Stimulated activated CD4-positive, alpha-beta T cell treated with anti-CD3 and anti-CD28 coated beads, Interleukin-15, amount 100 ng/mL, for 1 hour (primary cell): Measurements from ENCODE around the gene NID1.
A peak's percentile ranks its signal among the peaks of the same experiment; 100 is the strongest.
"Not testable (repeated sequence)": the region's sequence is repeated elsewhere in the genome, so short reads cannot be mapped to it uniquely, and the experiment has no call there.

Experiments used
- DNase-seq, 2 donors: peaks; one replicate each; pipeline ENCODE4 v3.0.0-alpha.2; 2020; ENCODE audit warnings: low read depth in 1 of 2, low spot score in 1 of 2

NID1 gene

DNA sequence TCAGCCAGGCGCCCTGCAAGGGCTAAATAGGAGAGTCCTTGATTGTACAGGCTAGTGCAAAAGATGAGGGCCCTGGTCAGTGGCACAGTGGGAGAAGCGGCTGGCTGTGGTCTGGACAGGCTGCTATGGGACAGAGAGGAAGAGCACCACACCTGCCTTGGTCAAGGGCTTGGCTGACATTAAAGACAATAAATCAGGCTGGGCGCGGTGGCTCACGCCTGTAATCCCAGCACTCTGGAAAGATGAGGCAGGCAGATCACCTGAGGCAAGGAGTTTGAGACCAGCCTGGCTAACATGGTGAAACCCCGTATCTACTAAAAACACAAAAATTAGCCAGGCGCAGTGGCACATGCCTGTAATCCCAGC is 62.9 kb downstream of the NID1 start:
- no peak for DNase-seq

DNA sequence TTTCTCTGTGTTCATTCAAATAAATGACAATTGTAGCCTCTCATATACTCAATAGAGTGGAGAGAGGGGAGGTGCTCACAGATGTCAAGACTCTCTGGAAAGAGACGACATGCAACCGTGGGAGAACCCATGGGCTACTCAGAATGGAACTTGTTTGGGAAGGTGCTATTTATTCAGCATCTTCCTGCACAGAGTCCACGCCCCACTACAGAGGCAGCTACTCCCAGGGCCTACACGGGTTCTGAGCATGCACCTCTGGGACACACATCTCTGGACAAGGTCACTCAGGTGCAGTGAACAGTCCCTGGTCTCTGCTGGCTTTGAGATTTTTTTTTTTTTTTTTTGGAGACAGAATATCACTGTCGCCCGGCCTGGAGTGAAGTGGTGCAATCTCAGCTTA is 64.1 kb downstream of the NID1 start:
- DNase-seq = no peak

DNA sequence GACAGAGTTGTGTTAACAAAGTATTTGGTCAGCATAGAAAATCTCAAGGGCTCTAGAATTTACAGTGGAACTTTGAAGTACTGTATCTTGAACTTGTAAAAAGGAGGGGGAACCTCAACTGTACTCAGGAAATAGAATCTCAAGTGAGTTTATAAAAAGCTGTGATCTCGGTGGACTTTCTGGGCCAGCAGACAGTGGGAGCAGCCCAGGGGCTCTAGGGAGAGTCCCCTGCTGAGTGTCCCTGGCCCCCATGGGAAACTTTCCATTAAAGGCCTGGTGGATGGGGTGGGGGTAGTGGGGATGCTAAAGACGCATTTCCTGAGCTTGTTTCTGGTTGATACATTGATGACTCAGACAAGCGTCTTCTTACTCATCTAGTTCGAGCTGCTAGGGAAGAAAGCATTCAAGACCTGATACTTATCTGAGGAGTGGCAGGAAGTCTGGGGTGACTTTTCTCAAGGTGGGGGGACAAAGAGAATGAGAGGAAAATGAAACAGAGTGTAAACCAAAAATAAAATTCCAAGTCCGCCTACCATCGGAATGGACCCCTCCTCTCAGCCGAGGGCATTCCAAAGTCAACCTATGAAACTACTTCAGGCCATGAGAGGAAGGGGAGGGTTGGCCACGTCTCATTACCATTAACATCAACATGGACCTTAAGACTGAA is 65.5 kb downstream of the NID1 start:
- peak; percentile 35 to 50 for DNase-seq

DNA sequence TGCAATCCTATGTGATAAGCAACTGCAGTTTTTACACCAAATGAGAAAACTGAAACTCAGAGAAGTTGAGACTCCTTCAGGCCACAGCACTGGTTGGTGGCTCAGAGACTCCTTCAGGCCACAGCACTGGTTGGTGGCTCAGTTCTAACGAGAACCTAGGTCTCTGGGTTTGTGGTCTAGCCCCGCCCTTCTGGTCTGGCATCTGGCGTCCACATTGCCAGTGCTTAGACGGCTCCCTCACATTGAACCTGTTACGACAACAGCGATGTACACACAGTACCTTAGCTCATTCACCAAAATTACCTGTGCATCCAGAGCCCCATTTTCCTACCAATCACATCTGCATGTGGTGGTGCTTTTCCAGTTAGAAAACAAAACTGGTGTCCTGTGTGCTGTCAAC is 66.1 kb downstream of the NID1 start:
- no peak for DNase-seq

DNA sequence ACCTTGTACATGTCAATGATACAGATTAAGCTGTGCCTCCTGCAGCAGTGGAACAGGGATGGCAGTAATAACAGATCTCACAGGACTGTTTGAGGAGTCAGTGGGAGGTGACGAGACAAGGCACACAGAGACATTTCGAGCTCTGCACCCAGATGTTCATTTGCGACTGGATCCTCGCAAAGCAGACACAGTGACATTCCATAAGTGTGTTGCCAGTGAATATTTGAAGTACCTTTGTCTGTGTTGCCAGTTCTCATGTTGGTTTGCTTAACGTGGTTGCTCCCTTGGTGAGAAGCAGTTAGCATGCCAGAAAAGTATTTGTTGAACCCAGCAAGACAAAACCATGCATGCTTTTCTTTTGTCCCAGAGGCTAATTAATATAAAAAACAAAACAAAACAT is 67.0 kb downstream of the NID1 start:
- DNase-seq = no peak

DNA sequence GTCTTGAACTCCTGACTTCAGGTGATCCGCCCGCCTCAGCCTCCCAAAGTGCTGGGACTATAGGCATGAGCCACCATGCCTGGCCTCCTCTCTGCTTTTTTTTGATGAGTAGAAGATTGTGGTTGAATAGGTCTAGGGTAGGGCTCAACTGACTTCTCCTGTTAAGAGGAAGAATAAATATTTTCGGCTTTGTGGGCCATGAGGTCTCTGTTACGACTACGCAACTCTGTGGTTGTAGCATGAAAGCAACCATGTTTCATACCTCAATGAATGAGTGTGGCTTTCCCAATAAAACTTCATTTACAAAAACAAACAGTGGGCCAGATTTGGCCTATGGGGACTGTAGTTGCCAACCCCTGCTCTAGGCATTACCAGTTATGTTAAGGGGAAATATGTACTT is 67.8 kb downstream of the NID1 start:
- DNase-seq = no peak

DNA sequence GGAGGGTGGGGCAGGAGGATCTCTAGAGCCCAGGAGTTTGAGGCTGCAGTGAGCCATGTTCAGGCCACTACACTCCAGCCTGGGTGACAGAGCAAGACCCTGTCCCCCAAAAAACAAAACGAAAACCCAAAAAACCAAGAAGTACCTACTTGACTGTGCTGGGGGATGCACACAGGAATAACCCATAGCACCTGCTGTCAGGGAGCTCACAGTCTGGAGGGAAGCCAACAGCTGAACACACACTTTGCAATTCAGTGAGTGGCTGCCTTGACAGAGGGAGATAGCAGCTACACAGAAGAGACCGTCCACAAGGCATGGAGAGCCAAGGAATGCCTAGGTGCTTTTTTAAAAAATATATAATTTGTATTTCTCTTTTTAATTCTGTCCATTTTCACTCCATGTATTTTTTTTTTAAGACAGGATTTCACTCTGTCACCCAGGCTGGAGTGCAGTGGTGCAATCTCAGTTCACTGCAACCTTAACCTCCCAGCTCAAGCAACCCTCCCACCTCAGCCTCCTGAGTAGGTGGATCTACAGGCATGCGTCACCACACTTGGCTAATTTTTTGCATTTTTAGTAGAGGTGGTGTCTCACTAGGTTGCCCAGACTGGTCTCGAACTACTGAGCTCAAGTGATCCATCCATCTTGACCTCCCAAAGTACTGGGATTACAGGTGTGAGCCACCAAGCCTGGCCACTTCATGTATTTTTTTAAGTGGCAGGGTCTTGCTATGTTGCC is 68.7 kb downstream of the NID1 start:
- DNase-seq = no peak

DNA sequence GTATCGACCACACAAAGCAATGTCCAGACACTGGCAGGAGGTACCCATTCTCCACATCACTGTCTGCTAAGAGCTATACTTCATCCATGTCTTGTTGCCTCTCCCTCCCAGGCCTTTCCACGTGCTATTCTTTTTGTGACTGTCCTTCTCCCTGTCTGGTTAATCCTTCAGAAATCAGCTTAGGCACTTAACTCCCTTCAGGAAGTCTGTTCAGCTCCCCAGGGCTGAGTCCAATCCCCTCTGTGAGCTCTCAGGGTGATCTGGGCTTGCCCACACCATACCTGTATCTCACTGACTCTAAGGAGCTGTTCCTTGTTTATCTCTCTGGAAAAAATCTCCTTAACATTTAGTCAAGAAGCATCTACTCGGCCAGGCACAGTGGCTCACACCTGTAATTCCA is 69.4 kb downstream of the NID1 start:
- no peak for DNase-seq

DNA sequence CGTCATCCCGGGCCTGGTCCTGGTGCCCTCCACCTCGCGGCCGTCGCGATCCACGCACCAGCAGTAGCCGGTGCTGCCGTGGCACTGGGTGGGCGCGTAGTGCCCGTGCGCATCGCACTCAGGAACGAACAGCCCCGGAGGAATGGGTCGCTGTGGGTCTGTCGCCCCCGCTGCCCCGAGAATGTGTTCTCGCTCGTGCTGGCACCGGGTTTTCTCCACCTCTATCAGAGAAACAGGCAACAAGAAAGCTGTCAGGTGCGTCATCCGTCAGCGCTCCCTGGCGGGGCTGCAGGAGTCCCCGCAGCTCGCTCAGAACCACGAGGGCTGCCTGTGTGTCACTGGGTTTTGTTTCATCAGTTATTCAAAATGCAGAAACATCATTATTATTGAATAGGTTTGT is 71.2 kb downstream of the NID1 start:
- DNase-seq = no peak

DNA sequence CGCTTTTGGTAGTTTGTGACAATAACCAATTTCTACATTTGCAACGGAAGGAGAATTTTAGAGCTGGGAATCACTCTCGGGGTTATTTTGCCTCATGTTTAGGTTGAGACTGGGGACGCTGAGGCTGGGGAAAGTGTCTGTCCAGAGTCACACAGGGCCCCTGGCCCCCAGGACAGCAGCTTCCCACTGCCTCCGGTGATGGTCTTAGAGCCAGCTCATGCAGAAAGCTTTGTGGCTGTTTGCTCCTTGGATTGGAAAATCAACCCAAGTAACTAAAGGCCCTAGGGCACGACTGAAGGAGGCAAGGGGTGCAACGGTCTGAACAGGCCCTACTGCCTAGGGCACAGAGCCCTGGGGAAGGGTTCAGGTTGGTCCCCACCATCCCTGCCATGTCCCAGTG is 72.0 kb downstream of the NID1 start:
- no peak for DNase-seq

DNA sequence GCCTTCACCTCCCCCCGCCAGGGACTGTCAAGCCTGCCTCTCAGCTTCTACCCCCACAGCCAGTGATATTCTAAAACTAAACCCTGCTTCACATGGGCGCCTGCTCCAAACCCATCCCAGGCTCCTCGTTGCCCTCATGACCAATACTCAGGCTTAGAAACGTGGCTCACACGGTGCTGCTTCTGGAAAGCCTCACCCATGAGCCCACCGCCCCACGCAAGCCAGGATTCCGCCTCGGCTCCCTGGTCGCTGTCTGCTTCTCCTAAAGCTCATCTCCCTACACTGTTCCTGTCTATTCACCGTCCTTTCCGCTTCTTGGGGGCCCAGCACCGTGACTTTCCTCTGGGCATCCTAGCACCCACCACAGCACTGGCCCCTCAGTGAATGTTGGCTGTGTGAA is 72.5 kb downstream of the NID1 start:
- no peak for DNase-seq

DNA sequence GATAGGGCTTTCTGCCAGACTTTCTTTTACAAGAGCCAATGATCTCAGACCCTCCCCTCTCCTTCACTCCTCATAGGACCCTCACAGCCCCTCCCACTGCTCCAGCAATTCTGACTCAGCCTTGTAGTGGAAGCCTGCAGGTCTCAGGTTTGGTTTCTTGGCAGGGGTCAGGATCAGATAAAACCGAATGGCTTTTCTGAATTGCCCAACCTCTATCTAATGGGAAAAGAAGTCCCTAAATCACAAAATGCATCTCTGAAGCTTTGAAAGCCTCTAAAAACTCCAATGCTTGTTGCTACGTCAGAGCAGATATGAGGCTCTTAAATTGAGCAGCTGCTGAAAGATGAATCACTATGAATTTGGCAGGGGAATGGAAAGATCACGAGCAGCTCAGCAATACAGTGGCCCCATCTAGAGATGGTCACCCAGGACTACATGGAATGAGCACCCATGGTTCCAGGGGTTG is 74.5 kb downstream of the NID1 start:
- no peak for DNase-seq

DNA sequence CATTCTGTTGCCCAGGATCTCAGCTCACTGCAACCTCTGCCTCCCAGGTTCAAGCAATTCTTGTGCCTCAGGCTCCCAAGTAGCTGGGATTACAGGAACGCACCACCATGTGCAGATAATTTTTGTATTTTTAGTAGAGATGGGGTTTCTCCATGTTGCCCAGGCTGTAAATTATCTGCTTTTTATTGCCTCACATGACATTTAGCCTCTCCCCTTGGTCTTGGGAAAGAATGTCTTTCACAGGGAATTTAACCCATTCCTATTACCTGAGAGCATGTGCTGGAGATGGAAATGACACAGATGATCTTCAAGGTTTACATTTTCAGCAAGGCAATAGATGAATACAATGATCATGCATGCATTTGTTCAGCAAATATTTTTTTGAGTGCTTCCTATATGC is 75.8 kb downstream of the NID1 start:
- no peak for DNase-seq

DNA sequence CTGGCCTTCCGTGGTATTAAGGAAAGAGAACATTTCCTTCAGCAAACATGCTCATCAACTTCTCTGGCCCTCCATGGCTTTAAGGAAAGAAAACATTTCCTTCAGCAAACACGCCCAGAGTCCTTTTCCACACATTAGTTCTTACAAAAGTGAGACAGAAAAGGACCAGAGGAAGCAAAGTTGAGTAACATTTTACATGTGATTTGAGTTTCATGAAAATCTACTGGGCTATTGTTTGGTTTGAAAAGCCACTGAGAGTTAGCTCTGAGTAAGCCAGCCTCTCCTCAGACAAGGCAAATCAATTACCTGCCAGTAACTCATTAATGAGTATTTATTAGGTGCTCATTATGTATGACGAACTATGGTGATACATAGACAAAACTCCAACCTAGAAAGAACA is 78.0 kb downstream of the NID1 start:
- DNase-seq = no peak

DNA sequence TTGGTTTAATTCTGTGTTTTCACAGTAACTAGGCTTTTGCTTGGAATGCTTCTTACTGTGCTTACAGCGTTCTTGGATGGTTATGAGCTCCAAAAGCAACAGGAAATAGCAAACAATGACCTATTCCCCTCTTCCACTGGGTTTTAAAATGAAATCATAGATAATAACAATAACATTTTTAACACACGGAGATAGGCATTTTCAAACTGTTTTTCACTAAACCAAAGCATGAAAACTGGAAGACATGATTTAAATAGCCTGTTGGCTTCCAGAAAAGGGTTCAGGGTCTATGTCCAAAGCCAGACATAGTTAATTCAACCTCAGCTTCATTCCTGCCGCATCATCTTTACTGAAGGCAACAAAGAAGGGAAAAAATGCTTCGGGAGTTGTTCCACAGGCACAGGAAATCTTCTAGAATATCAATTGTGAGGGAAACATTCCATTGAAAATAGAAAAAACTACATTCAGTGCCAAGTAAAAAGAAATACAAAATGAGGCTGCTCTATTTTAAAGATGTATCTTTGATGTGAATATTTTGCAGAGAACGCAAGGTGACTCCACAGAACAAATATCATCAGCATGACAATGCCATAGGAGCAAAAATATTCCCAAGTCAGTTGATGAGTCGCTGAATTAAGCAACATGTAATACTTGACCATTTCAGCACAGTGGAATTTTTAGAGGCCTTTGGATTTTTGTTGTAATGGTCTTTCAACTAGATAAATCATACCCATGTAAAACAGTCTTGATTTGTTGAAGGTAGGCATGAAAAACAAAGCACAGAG is 80.7 kb downstream of the NID1 start:
- DNase-seq = no peak

DNA sequence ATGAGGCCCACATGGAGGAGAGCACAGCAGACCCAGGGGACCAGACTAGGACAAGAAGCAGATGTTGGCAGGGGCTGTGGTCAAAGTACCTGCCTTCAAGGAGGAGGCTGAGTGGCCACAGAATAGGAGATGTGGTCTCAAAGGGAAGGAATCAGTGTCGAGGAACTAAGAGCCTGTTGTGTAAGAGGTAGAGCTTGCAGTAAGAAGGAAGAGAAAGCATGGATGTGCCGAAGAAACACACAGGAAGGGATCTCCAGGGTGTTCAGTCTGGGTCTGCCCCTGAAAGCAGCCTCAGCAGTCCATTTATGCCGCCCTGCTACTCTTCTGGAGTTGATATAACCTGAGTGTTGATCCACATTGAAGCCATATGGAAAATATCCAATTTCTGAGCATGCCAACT is 83.9 kb downstream of the NID1 start:
- no peak for DNase-seq

DNA sequence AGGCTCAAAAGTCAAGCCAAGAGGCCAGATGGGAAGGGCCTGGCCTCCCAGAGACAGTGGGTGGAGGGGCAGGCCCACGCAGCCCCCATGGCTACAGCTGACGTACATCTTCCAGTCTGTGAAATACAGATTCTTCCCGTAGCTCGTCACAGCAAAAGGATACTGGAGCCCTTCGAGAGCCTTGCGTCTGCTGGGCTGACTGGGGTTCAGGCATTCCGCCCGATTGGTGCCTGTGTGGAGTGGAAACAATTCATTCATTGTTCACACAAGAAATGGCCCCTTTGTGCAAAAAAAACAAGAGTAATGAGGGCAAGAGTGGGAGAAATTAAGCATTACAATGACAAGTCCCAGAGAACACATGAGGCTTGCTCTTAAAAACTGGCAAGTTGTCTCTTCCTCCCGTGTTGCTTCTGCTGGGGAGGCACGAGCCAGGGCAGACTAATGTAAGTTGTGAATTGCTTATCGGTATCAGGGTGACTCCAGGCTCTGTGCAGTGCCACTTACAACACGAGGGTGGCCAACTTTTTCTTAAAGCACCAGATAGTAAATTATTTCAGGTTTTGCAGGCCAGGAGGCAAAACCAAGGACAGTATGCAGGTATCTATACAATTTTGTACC is 85.1 kb downstream of the NID1 start:
- no peak for DNase-seq

DNA sequence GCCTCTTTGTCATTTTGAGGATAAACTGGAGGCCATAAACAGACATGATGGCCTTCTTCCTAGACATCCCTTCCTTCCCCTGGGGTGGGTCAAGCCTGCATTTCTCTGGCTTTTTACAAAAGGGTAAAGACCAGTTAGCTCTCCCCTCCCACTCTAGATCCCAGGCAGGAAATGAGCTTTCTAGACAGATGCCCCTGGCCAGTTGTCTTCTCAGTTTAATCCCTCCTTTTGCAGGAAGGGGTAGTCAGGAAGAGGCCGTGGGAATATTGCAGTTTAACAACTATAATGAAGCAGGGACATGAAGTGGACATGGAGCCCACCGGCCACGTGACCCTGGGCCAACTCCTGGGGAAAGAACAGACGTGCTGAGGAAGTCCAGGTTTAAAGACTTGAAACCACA is 85.7 kb downstream of the NID1 start:
- DNase-seq = no peak

DNA sequence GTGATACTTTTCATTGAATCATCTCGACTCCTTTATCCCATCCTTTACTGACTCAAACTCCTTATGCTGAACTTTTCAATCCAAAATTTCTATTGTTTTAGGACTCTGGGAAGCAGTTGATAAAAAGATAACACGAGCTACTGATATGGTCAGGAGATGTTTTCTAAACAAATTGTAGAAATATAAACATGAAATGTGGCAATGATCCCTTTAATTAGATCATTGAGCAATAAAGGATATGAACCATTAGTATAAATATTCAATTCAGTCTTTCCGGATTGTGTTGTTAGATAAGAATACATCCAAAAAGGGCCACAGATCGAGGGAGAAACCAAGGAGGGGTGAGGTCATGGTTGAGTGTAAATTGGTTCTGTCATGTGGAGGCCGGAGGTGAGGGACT is 88.4 kb downstream of the NID1 start:
- no peak for DNase-seq

DNA sequence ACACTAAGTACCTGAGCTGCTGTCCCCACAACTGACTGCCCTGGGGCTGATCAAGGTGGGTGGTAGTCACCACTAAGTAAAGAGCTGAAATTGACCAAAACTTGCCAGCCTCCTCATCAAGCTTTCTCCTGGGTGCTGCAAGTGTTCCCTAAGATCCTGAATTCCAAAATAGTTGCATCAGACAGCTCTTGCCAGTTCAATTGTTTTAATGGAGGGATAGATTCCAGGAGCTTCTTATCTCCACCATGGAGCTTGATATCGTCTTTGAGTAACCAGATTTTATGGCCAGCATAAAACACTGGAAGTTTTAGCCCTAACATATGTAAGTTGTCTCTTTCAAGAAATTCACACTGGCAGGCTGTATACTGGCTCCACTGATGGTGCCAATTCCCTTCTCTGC is 90.3 kb downstream of the NID1 start:
- no peak for DNase-seq

DNA sequence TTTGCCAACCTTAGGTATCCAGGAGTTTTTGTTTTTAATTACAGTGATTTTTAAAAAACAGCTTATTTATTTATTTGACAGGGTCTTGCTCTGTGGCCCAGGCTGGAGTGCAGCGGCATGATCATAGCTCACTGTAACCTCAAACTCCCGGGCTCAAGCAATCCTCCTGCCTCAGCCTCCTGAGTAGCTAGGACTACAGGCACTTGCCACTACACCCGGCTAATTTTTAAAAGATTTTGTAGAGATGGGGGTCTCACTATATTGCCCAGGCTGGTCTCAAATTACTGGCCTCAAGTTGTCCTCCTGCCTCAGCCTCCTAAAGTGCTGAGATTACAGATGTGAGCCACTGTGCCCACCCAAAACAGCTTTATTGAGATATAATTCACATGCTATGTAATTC is 92.2 kb downstream of the NID1 start:
- not testable (repeated sequence) for DNase-seq

DNA sequence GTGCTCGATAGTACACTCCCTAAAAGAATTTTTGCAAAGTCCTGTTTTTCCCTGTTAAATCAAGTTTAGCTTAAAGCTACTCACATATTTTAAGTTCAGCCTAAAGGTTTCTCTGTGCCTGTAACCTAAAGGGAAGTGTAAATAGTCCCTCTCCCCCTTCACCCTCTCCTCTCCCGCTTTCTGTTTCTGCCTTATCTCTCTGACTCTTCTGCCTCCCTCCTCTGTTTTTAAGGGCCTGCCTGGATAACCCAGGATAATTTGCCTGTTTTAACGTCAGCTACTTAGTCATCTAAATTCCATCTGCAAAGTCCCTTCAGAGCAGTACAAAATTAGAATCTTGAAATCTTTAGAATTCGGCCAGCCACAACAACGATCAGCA is 92.6 kb downstream of the NID1 start:
- DNase-seq = no peak
